ENCODE data around the gene L2HGDH.

L2HGDH gene

DNA sequence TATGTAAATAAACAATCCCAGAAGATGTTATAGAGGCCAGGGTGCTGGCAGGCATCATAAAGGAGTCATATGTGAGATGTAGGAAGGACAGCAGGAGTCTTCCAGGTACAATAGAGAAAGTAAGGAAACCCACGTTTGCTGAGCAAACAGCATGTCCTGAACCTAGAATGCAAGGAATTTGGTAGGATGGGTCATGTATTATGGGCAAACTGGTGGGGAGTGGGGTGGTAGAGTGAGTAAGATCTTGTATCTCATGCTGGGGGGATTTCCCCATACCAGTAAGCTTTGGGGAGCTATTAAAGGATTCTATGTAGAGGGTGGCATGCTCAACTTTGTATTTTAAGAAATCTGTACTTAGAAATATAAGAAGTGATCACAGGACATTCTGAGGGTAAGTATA is 43.7 kb upstream of the L2HGDH start:
- TF ChIP-seq, protein P1, sequence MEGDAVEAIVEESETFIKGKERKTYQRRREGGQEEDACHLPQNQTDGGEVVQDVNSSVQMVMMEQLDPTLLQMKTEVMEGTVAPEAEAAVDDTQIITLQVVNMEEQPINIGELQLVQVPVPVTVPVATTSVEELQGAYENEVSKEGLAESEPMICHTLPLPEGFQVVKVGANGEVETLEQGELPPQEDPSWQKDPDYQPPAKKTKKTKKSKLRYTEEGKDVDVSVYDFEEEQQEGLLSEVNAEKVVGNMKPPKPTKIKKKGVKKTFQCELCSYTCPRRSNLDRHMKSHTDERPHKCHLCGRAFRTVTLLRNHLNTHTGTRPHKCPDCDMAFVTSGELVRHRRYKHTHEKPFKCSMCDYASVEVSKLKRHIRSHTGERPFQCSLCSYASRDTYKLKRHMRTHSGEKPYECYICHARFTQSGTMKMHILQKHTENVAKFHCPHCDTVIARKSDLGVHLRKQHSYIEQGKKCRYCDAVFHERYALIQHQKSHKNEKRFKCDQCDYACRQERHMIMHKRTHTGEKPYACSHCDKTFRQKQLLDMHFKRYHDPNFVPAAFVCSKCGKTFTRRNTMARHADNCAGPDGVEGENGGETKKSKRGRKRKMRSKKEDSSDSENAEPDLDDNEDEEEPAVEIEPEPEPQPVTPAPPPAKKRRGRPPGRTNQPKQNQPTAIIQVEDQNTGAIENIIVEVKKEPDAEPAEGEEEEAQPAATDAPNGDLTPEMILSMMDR (IDR thresholded peaks at IDR 0.05): no peak
- DNase-seq (ENCODE audit: low spot score): no peak
- Histone ChIP-seq H3K27ac (no peak overlapping the region), H3K4me3 (no peak overlapping the region)

DNA sequence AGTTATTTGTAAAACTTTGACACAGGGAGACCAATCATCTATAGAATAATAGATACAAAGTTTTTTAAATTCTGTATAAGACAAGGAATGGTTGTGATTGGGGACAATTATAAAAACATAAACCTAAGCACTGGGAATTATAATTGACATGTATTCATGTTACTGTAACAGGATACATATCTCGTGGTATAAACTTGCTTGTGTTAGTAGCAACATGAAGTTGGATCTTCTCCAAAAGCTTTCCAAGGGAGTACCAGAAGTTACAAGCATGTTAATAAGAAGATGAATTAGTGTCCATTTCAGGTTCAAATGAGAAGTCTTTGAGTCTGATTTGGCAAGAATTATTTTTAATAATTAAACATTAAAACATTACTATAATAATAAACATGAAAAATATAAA is 42.5 kb upstream of the L2HGDH start:
- no peak for DNase-seq (ENCODE audit: low spot score)

DNA sequence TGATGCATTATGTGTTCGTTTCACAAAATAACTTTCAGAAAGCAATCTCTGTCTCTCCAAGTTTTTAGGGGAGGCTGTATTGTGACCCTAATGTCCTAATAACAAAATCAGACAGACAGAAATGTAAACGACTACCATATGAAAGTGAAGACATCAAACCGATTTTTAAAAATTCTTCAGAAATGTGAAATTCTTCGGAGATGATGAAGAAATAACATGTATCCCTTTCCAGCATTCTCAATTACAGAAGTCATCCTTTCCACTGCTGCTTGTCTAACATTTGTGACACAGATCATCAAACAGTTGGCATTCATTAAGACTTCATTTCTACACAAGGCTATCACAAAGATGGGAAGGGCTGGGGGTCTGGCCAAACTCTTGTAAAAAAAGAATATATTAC is 41.1 kb upstream of the L2HGDH start:
- no peak overlapping the region for H3K27ac ChIP-seq
- TF ChIP-seq, protein P1 (IDR thresholded peaks at IDR 0.05): no peak

More for the DNA sequence above, 42.5 kb upstream of the L2HGDH start:
- Histone ChIP-seq H3K4me3 (no peak overlapping the region), H3K27ac (no peak overlapping the region)
- TF ChIP-seq, protein P1 (IDR thresholded peaks at IDR 0.05): no peak

DNA sequence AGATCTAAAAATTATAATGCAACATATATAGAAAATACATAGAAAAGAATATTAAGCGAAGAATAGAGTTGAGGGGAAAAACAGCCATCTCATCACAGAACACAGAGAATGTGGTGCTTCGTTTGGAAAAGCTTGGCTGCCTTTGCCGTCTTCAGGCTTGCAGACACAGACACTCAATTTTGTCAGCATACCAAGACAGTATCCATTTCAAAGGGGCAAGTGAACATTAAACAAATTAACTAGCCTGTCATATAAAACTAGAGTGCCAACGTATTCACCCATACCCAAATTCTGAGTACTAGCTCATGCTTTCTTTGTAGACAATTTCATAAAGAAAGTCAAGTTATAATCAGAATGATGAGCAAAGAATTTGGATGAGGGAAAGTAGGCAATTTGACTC is 40.6 kb upstream of the L2HGDH start:
- H3K27ac ChIP-seq: no peak overlapping the region
- DNase-seq (ENCODE audit: low spot score): no peak
- no peak overlapping the region for H3K4me3 ChIP-seq
- TF ChIP-seq, protein P1 (IDR thresholded peaks at IDR 0.05): no peak

More for the DNA sequence above, 41.1 kb upstream of the L2HGDH start:
- no peak overlapping the region for H3K4me3 ChIP-seq
- no peak for DNase-seq (ENCODE audit: low spot score)

DNA sequence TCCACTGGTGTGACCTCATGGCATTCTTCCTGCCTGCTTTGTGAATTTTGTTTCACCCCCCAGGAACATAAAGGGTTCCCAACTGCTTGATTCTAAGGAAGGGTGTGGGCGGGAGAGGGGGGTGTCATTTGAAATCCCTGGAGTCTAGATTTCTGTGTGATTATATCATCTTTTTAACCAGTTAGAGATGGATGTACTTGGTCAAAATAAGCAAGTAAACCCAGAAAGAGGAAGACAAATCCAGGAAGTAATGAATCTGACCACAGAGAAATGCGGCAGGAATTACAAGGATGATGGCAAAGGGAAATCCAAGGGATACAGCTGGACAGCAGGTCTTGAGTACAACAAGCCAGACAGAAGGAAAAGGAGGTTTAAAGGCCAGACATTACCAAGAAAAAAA is 38.9 kb upstream of the L2HGDH start:
- DNase-seq (ENCODE audit: low spot score): no peak
- TF ChIP-seq, protein P1 (IDR thresholded peaks at IDR 0.05): no peak
- Histone ChIP-seq H3K27ac (no peak overlapping the region), H3K4me3 (no peak overlapping the region)

DNA sequence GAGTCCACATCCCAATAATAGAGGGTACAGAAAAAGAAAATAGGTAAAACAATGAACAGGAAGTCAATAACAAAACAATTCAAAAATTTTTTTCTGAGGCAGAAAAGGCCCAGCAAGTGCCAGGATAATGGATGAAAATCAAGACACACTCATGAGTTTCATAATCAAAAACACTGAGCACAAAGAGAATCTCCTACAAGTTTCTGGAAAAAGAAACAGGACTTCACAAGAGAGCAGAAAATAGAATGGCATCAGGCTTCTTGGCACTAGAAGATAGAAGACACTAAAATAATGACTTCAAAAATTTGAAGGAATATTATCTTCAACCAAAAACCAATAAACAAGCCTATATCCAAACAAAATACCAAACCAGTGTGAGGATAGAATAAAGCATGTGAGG is 36.9 kb upstream of the L2HGDH start:
- no peak overlapping the region for H3K27ac ChIP-seq

DNA sequence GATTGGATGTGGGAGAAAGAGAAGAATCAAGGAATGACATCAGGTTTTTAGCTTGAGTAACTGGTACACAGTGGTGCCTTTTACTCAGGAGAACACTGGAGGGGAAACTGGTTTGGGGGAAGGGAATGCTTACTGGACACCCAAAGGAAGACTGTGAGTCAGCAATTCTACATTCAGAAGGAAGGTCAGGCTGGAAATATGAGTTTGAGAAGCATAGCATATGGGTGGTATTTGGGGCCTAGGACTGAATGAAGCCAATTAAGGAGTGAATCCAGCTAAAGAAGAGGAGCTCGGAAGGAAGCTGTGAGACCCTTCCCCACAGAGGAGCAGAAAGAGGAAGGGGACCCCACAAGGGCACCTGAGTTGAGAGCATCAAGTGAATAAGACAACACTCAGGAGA is 35.5 kb upstream of the L2HGDH start:
- Histone ChIP-seq H3K27ac (no peak overlapping the region), H3K4me3 (no peak overlapping the region)
- TF ChIP-seq, protein P1 (IDR thresholded peaks at IDR 0.05): no peak
- DNase-seq (ENCODE audit: low spot score): no peak

More for the DNA sequence above, 36.9 kb upstream of the L2HGDH start:
- H3K4me3 ChIP-seq: no peak overlapping the region
- TF ChIP-seq, protein P1 (IDR thresholded peaks at IDR 0.05): no peak
- no peak for DNase-seq (ENCODE audit: low spot score)

Data from coronary artery (tissue), 2 donors.